WTC11 (cell line): ENCODE measurements around the gene POU4F1.

ENCODE experiments used
- CREB1 ChIP-seq: sonication (generic); formaldehyde crosslinking; IDR thresholded peaks from 2 replicates; pipeline ENCODE4 v1.8.0; 2023; ENCODE audit warnings: mild to moderate bottlenecking, missing genetic modification reagents
- CTCF ChIP-seq: fragments of 200-600 bp; IDR thresholded peaks from 2 replicates; pipeline ENCODE4 v1.8.0; 2022; ENCODE audit warnings: antibody characterized with exemption
- ELF4 ChIP-seq: sonication (generic); formaldehyde crosslinking; IDR thresholded peaks from 2 replicates; pipeline ENCODE4 v1.8.1; 2022; ENCODE audit warnings: low read depth, mild to moderate bottlenecking, moderate library complexity, missing genetic modification reagents
- MAX ChIP-seq: sonication (generic); formaldehyde crosslinking; IDR thresholded peaks from 2 replicates; pipeline ENCODE4 v1.8.0; 2022; ENCODE audit warnings: mild to moderate bottlenecking, missing genetic modification reagents
- ZMAT4 ChIP-seq: fragments of 250-450 bp; sonication (Bioruptor Pico); IDR thresholded peaks from 2 replicates; pipeline ENCODE4 v1.9.0; 2021; ENCODE audit warnings: mild to moderate bottlenecking

- TF ChIP-seq CTCF = no peak
- no peak for TF ChIP-seq ZMAT4 (CRISPR knock-in tag)
- TF ChIP-seq CREB1 (CRISPR knock-in tag) = no peak
- no peak for TF ChIP-seq ELF4 (CRISPR knock-in tag)
- TF ChIP-seq MAX (CRISPR knock-in tag) = no peak
Measured at GRCh38 chr13:78597602-78597932, 5.8 kb downstream of the POU4F1 start.
